NT2/D1 (cell line): ENCODE measurements around the gene NOM1.

Experiments used
- YY1 ChIP-seq: IDR thresholded peaks from 2 replicates; pipeline ENCODE4 v1.6.1; 2011; ENCODE audit not compliant: insufficient read length, insufficient read depth
- ZNF274 ChIP-seq: IDR thresholded peaks from 2 replicates; pipeline ENCODE4 v1.6.1; 2011; ENCODE audit warnings: mild to moderate bottlenecking, low read depth, low read length

DNA sequence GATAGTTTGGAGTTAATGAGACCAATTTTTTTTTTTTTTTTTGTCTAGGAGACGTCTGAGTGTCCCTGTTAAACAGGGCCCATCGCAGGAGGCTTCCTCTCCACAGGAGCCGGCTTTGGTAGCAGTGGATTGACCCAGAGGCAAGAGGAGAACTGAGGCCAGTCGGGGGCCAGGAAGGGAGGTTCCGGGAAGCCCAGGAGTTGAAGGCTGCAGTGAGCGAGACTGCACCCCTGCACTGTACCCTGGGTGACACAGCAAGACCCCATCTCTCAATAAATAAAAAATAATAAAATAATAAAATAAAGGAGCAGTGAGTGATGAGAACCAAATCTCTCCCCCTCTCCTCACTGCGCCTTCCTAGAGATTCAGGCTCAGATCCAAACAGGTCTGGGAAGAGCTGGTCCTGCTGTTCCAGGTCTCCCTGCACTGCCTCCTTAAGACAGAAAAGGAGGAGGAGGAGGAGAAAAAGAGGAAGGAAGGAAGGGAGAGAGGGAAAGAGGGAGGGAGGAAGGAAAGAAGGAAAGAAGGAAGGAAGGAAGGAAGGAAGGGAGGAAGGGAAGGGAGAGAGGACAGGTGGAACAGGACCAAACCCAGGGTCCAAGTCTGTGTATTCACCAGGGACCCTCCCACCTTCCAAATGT lies 57.4 kb downstream of the NOM1 start:
- TF ChIP-seq YY1: no peak
- TF ChIP-seq ZNF274: no peak
